HUES64 (cell line): ENCODE data around the gene SLC26A9.

Source experiments
- H3K27ac ChIP-seq: 2 replicates; pipeline ENCODE4 v1.7.0; 2013; ENCODE audit warnings: low read depth, low read length, inconsistent platforms
- H3K27me3 ChIP-seq: 2 replicates; pipeline ENCODE4 v1.6.1; 2013; ENCODE audit warnings: mild to moderate bottlenecking, low read length; ENCODE audit not compliant: insufficient read depth
- H3K36me3 ChIP-seq: 2 replicates; pipeline ENCODE4 v1.6.1; 2013; ENCODE audit warnings: mild to moderate bottlenecking, low read length; ENCODE audit not compliant: insufficient read depth
- H3K4me1 ChIP-seq: 2 replicates; pipeline ENCODE4 v1.6.1; 2013; ENCODE audit warnings: mild to moderate bottlenecking, low read length, moderate library complexity; ENCODE audit not compliant: insufficient read depth
- H3K4me3 ChIP-seq: 2 replicates; pipeline ENCODE4 v1.5.1; 2013; ENCODE audit warnings: mild to moderate bottlenecking, low read length, moderate library complexity
- H3K9ac ChIP-seq: 2 replicates; pipeline ENCODE4 v1.6.1; 2013; ENCODE audit warnings: mild to moderate bottlenecking, low read depth, low read length
- H3K9me3 ChIP-seq: 2 replicates; pipeline ENCODE4 v1.6.1; 2013; ENCODE audit warnings: low read depth, low read length; ENCODE audit not compliant: insufficient read depth
- WGBS: fragments of 150-250, 120-280 bp; methylation state at CpG from one replicate; pipeline ENCODE4 v1.1.7; 2013; ENCODE audit warnings: missing lambda C conversion rate; 5-methylcytosine and 5-hydroxymethylcytosine counted together

The SLC26A9 gene

GRCh38 chr1:205972491-205973168 lies 29.4 kb upstream of the SLC26A9 start:
- 83% methylated on average over 11 of the region's 11 CpGs for WGBS
- H3K27ac ChIP-seq = no peak overlapping the region

GRCh38 chr1:205972081-205972480 lies 28.8 kb upstream of the SLC26A9 start:
- Histone ChIP-seq H3K9me3 (no peaks in the 10 kb centered on the region), H3K9ac (no peak overlapping the region), H3K4me1 (peaks cover 8% of the 10 kb centered on the region; the same call in 1 of the 2 replicates), H3K36me3 (no peaks in the 10 kb centered on the region), H3K27me3 (no peaks in the 10 kb centered on the region), H3K27ac (no peak overlapping the region), H3K4me3 (no peak overlapping the region)
- 91% methylated on average over 4 of the region's 4 CpGs for WGBS

More at GRCh38 chr1:205972491-205973168, 29.4 kb upstream of the SLC26A9 start:
- no peaks in the 10 kb centered on the region for H3K27me3 ChIP-seq
- no peaks in the 10 kb centered on the region for H3K9me3 ChIP-seq
- no peaks in the 10 kb centered on the region for H3K36me3 ChIP-seq
- H3K4me3 ChIP-seq = no peak overlapping the region
- H3K4me1 ChIP-seq = peaks cover 8% of the 10 kb centered on the region; the same call in 1 of the 2 replicates
- H3K9ac ChIP-seq = no peak overlapping the region

GRCh38 chr1:205971082-205971481 lies 27.8 kb upstream of the SLC26A9 start:
- Histone ChIP-seq H3K9ac (no peak overlapping the region), H3K9me3 (no peaks in the 10 kb centered on the region), H3K4me1 (no peaks in the 10 kb centered on the region), H3K4me3 (no peak overlapping the region), H3K27ac (no peak overlapping the region), H3K27me3 (no peaks in the 10 kb centered on the region), H3K36me3 (no peaks in the 10 kb centered on the region)
- 93% methylated on average over 4 of the region's 4 CpGs for WGBS

- H3K4me1 ChIP-seq = no peaks in the 10 kb centered on the region
- H3K36me3 ChIP-seq = no peaks in the 10 kb centered on the region
- H3K4me3 ChIP-seq = no peak overlapping the region
- H3K27ac ChIP-seq = no peak overlapping the region
- no CpG with 5 or more reads among the region's 1 CpG for WGBS
- H3K9ac ChIP-seq = no peak overlapping the region
- no peaks in the 10 kb centered on the region for H3K9me3 ChIP-seq
- no peaks in the 10 kb centered on the region for H3K27me3 ChIP-seq
Observed at GRCh38 chr1:205970486-205970885, 27.2 kb upstream of the SLC26A9 start.

- Histone ChIP-seq H3K27me3 (no peaks in the 10 kb centered on the region), H3K4me3 (no peak overlapping the region), H3K36me3 (no peaks in the 10 kb centered on the region), H3K9ac (no peak overlapping the region), H3K9me3 (no peaks in the 10 kb centered on the region), H3K4me1 (no peaks in the 10 kb centered on the region), H3K27ac (no peak overlapping the region)
- WGBS = 86% methylated on average over 8 of the region's 8 CpGs
Observed at GRCh38 chr1:205969229-205969628, 26.0 kb upstream of the SLC26A9 start.

GRCh38 chr1:205967554-205968335 lies 24.5 kb upstream of the SLC26A9 start:
- Histone ChIP-seq H3K27ac (no peak overlapping the region), H3K27me3 (no peaks in the 10 kb centered on the region), H3K4me3 (no peak overlapping the region), H3K36me3 (no peaks in the 10 kb centered on the region), H3K4me1 (no peaks in the 10 kb centered on the region), H3K9ac (no peak overlapping the region), H3K9me3 (no peaks in the 10 kb centered on the region)
- 86% methylated on average over 10 of the region's 10 CpGs for WGBS

- H3K27ac ChIP-seq = no peak overlapping the region
- H3K36me3 ChIP-seq = no peaks in the 10 kb centered on the region
- WGBS = 83% methylated on average over 12 of the region's 13 CpGs
- H3K27me3 ChIP-seq = no peaks in the 10 kb centered on the region
- H3K4me3 ChIP-seq = no peak overlapping the region
- no peaks in the 10 kb centered on the region for H3K9me3 ChIP-seq
- no peaks in the 10 kb centered on the region for H3K4me1 ChIP-seq
- no peak overlapping the region for H3K9ac ChIP-seq
Observed at GRCh38 chr1:205965036-205965884, 22.0 kb upstream of the SLC26A9 start.

- Histone ChIP-seq H3K36me3 (no peaks in the 10 kb centered on the region), H3K4me1 (no peaks in the 10 kb centered on the region), H3K27ac (no peak overlapping the region), H3K9me3 (no peaks in the 10 kb centered on the region), H3K9ac (no peak overlapping the region), H3K4me3 (no peak overlapping the region), H3K27me3 (no peaks in the 10 kb centered on the region)
- 88% methylated on average over 16 of the region's 16 CpGs for WGBS
Observed at GRCh38 chr1:205963352-205964155, 20.3 kb upstream of the SLC26A9 start.

GRCh38 chr1:205962821-205963221 lies 19.6 kb upstream of the SLC26A9 start:
- H3K36me3 ChIP-seq = no peaks in the 10 kb centered on the region
- H3K4me3 ChIP-seq = no peak overlapping the region
- no peaks in the 10 kb centered on the region for H3K9me3 ChIP-seq
- no peak overlapping the region for H3K9ac ChIP-seq
- H3K4me1 ChIP-seq = no peaks in the 10 kb centered on the region
- no peaks in the 10 kb centered on the region for H3K27me3 ChIP-seq
- WGBS = 89% methylated on average over 6 of the region's 6 CpGs
- no peak overlapping the region for H3K27ac ChIP-seq

GRCh38 chr1:205961991-205962820 lies 18.9 kb upstream of the SLC26A9 start:
- Histone ChIP-seq H3K36me3 (no peaks in the 10 kb centered on the region), H3K9ac (no peak overlapping the region), H3K9me3 (no peaks in the 10 kb centered on the region), H3K27me3 (no peaks in the 10 kb centered on the region), H3K4me3 (no peak overlapping the region), H3K4me1 (no peaks in the 10 kb centered on the region), H3K27ac (no peak overlapping the region)
- 89% methylated on average over 9 of the region's 9 CpGs for WGBS
